Measurements from ENCODE around the gene BLM. TPM values are rescaled to one million over a fixed set of nuclear protein-coding genes. Genes with fewer than 3 reads are reported as not detected.

BLM gene
- total RNA-seq, 1 experiment from 2014 or later = 31.8 TPM

- CTCF ChIA-PET = no interaction called here
- no peak for DNase-seq
- BruUV-seq (replicated peaks) = no TSS peak
- Mint-ChIP-seq H3K9me3 (ENCODE audit: low read depth, unreplicated experiment) (no peaks in the 10 kb centered on the region), H3K4me3 (ENCODE audit: low read depth, unreplicated experiment) (no peak overlapping the region), H3K36me3 (ENCODE audit: insufficient read depth, unreplicated experiment) (peaks cover 4% of the 10 kb centered on the region), H3K27me3 (ENCODE audit: unreplicated experiment) (no peaks in the 10 kb centered on the region), H3K27ac (ENCODE audit: unreplicated experiment) (no peak overlapping the region), H3K4me1 (ENCODE audit: low read depth, unreplicated experiment) (peaks cover 11% of the 10 kb centered on the region)
- TF ChIP-seq, protein P1, sequence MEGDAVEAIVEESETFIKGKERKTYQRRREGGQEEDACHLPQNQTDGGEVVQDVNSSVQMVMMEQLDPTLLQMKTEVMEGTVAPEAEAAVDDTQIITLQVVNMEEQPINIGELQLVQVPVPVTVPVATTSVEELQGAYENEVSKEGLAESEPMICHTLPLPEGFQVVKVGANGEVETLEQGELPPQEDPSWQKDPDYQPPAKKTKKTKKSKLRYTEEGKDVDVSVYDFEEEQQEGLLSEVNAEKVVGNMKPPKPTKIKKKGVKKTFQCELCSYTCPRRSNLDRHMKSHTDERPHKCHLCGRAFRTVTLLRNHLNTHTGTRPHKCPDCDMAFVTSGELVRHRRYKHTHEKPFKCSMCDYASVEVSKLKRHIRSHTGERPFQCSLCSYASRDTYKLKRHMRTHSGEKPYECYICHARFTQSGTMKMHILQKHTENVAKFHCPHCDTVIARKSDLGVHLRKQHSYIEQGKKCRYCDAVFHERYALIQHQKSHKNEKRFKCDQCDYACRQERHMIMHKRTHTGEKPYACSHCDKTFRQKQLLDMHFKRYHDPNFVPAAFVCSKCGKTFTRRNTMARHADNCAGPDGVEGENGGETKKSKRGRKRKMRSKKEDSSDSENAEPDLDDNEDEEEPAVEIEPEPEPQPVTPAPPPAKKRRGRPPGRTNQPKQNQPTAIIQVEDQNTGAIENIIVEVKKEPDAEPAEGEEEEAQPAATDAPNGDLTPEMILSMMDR (IDR thresholded peaks at IDR 0.05; ENCODE audit: unreplicated experiment) = no peak
- intact Hi-C loops (cut with micrococcal nuclease; ENCODE audit: unreplicated experiment) = loop anchor here (10.0 kb wide), 1 partner anchor 110 kb away; the partner anchor contains the start of gene FES
Observed at GRCh38 chr15:90774731-90775514, 57.8 kb downstream of the BLM start.

DNA sequence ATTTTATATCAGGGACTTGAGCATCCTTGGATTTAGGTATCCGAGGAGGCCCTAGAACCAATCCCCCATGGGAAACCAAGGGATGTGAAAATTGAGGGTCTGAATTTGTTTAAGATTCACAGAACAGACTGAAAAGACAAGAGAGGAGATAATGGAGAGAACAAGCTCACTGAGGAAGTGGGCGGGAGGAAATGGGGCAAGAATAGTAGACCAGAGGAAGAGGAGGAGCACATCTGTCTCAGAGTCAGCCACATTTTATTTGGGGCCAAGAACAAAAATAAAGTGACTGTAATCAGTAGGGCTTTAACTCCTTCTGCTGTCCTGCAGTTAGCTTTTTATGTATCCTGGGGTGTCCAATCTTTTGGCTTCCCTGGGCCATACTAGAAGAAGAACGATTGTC is 63.8 kb downstream of the BLM start:
- H3K4me1 Mint-ChIP-seq (ENCODE audit: low read depth, unreplicated experiment) = no peaks in the 10 kb centered on the region
- H3K27ac Mint-ChIP-seq (ENCODE audit: unreplicated experiment) = no peak overlapping the region
- TF ChIP-seq, protein P1 (IDR thresholded peaks at IDR 0.05; ENCODE audit: unreplicated experiment) = no peak
- BruUV-seq (replicated peaks) = no TSS peak
- H3K4me3 Mint-ChIP-seq (ENCODE audit: low read depth, unreplicated experiment) = no peak overlapping the region
- no peak for DNase-seq
- H3K27me3 Mint-ChIP-seq (ENCODE audit: unreplicated experiment) = no peaks in the 10 kb centered on the region
- peaks cover 4% of the 10 kb centered on the region for H3K36me3 Mint-ChIP-seq (ENCODE audit: insufficient read depth, unreplicated experiment)
- CTCF ChIA-PET = no interaction called here
- intact Hi-C loops (cut with micrococcal nuclease; ENCODE audit: unreplicated experiment) = no loop called here
- H3K9me3 Mint-ChIP-seq (ENCODE audit: low read depth, unreplicated experiment) = no peaks in the 10 kb centered on the region

GRCh38 chr15:90782442-90782841 is 65.3 kb downstream of the BLM start:
- no peak overlapping the region for H3K27ac Mint-ChIP-seq (ENCODE audit: unreplicated experiment)
- no peaks in the 10 kb centered on the region for H3K9me3 Mint-ChIP-seq (ENCODE audit: low read depth, unreplicated experiment)
- no peaks in the 10 kb centered on the region for H3K27me3 Mint-ChIP-seq (ENCODE audit: unreplicated experiment)
- CTCF ChIA-PET = no interaction called here
- TF ChIP-seq, protein P1 (IDR thresholded peaks at IDR 0.05; ENCODE audit: unreplicated experiment) = no peak
- intact Hi-C loops (cut with micrococcal nuclease; ENCODE audit: unreplicated experiment) = no loop called here
- no peak for DNase-seq
- peaks cover 4% of the 10 kb centered on the region for H3K36me3 Mint-ChIP-seq (ENCODE audit: insufficient read depth, unreplicated experiment)
- no peaks in the 10 kb centered on the region for H3K4me1 Mint-ChIP-seq (ENCODE audit: low read depth, unreplicated experiment)
- H3K4me3 Mint-ChIP-seq (ENCODE audit: low read depth, unreplicated experiment) = no peak overlapping the region
- no TSS peak for BruUV-seq (replicated peaks)

DNA sequence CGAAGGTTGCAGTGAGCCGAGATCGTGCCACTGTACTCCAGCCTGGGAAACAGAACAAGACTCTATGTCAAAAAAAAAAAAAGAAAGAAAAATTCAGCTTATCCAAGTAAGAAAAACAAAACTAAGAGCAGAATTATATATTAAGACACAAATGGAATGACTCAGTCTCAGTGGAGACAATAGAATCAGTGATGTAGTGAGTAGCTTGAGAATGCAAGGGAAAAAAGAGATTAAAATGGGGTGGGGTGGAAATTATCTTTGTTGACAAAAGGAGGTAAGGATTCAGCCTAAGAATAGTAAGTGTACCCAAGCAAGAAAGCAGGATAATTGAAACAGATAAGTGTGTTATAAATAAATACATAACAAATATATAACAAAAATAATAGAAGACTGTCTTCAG is 70.7 kb downstream of the BLM start:
- H3K4me3 Mint-ChIP-seq (ENCODE audit: low read depth, unreplicated experiment) = no peak overlapping the region
- intact Hi-C loops (cut with micrococcal nuclease; ENCODE audit: unreplicated experiment) = no loop called here
- TF ChIP-seq, protein P1 (IDR thresholded peaks at IDR 0.05; ENCODE audit: unreplicated experiment) = no peak
- DNase-seq = no peak
- H3K4me1 Mint-ChIP-seq (ENCODE audit: low read depth, unreplicated experiment) = no peaks in the 10 kb centered on the region
- no peak overlapping the region for H3K27ac Mint-ChIP-seq (ENCODE audit: unreplicated experiment)
- peaks cover 6% of the 10 kb centered on the region for H3K36me3 Mint-ChIP-seq (ENCODE audit: insufficient read depth, unreplicated experiment)
- CTCF ChIA-PET = interaction anchor here (0.6 to 0.7 kb wide), 2 partner anchors 15 to 362 kb away, joined by 3 to 4 read pairs; no protein-coding TSS in a partner anchor
- H3K27me3 Mint-ChIP-seq (ENCODE audit: unreplicated experiment) = no peaks in the 10 kb centered on the region
- BruUV-seq (replicated peaks) = no TSS peak
- H3K9me3 Mint-ChIP-seq (ENCODE audit: low read depth, unreplicated experiment) = no peaks in the 10 kb centered on the region

All from Calu3 (cell line).